HepG2 (cell line): ENCODE results near the gene BORCS5. TPM values are rescaled to one million over a fixed set of nuclear protein-coding genes. Genes with fewer than 3 reads are reported as not detected.
A peak's percentile ranks its signal among the peaks of the same experiment; 100 is the strongest.

ENCODE experiments used
- ATAC-seq: fragments of 200-7000 bp; cut with Tn5 transposase; 3 replicates; pipeline ENCODE4 v1.9.1; 2020; ENCODE audit warnings: mild to moderate bottlenecking, moderate library complexity
- BruUV-seq: library from RNA; stranded (reverse); fragments of 400-500 nt; replicated peaks from 2 replicates; lab custom pipeline; 2021; lab: Mats Ljungman, UMichigan
- CTCF ChIA-PET: fragments of 300-600 bp; formaldehyde crosslinking; extraction: SDS; loops from one replicate; lab custom pipeline; 2021; ENCODE audit warnings: low total read pairs, inconsistent platforms, low intra/inter-chr PET ratio; lab: Yijun Ruan, JAX
- POLR2A ChIA-PET: fragments of 350-600 bp; sonication (Branson Sonifier 250); formaldehyde crosslinking; loops from one replicate; lab custom pipeline; 2020; ENCODE audit warnings: antibody characterized with exemption, inconsistent platforms; lab: Yijun Ruan, JAX
- DNase-seq: peaks from one replicate; pipeline ENCODE4 v3.0.0-alpha.2; 2015; ENCODE audit warnings: low spot score
- FAIRE-seq: peaks from 3 replicates; lab custom pipeline; 2011; peaks lifted over from hg19 to GRCh38; lab: Jason Lieb, UNC
- H2AFZ ChIP-seq: one replicate; pipeline ENCODE4 v1.6.1; 2011; ENCODE audit warnings: low read length, inconsistent platforms
- H3K27ac ChIP-seq: fragments of 300-600 bp; 3 replicates; pipeline ENCODE4 v1.8.0; 2011; ENCODE audit warnings: mixed run types, mild to moderate bottlenecking, mixed read lengths, low read length, inconsistent platforms; ENCODE audit not compliant: insufficient read depth; ENCODE audit errors: extremely low read length
- H3K27me3 ChIP-seq, 2 experiments: fragments of 200-600 bp in 1 of 2; 2 replicates in 1 of 2; 3 replicates in 1 of 2; pipeline versions ENCODE4 v1.6.0 to v1.8.0; 2011; ENCODE audit warnings: low read length in 2 of 2, mild to moderate bottlenecking in 2 of 2, moderate library complexity in 2 of 2, inconsistent platforms in 1 of 2; ENCODE audit not compliant: insufficient read depth in 2 of 2, control insufficient read depth in 1 of 2
- H3K36me3 ChIP-seq, 2 experiments: fragments of 200-600 bp in 1 of 2; replicated peaks in 1 of 2; 2 replicates in 1 of 2; 3 replicates in 1 of 2; pipeline versions ENCODE4 v1.5.1 to v1.8.0; 2011; ENCODE audit warnings: low read length in 2 of 2, inconsistent platforms in 1 of 2; ENCODE audit not compliant: insufficient read depth in 2 of 2, control insufficient read depth in 1 of 2
- H3K4me1 ChIP-seq: 2 replicates; pipeline ENCODE4 v1.5.1; 2012; ENCODE audit warnings: low read length, inconsistent platforms; ENCODE audit not compliant: insufficient read depth
- H3K4me2 ChIP-seq: 2 replicates; pipeline ENCODE4 v1.6.0; 2011; ENCODE audit warnings: low read depth, low read length, inconsistent platforms
- H3K4me3 ChIP-seq, 3 experiments: fragments of 200-600 bp in 1 of 3; sonication (generic), shearing (Covaris generic) in 1 of 3; replicated peaks in 1 of 3; 2 replicates each; pipeline ENCODE4 v1.5.1; 2011 to 2016; ENCODE audit warnings: low read length in 3 of 3, inconsistent platforms in 2 of 3, low read depth in 2 of 3, mild to moderate bottlenecking in 2 of 3, control low read depth in 1 of 3, mixed read lengths in 1 of 3; ENCODE audit not compliant: insufficient read depth in 1 of 3
- H3K79me2 ChIP-seq: one replicate; pipeline ENCODE4 v1.6.1; 2011; ENCODE audit warnings: low read length, inconsistent platforms; ENCODE audit not compliant: insufficient read depth
- H3K9ac ChIP-seq: 2 replicates; pipeline ENCODE4 v1.6.0; 2011; ENCODE audit warnings: mild to moderate bottlenecking, low read depth, low read length, inconsistent platforms; ENCODE audit not compliant: insufficient read depth
- H3K9me3 ChIP-seq: 2 replicates; pipeline ENCODE4 v1.5.1; 2012; ENCODE audit warnings: mild to moderate bottlenecking, low read length
- H4K20me1 ChIP-seq: 2 replicates; pipeline ENCODE4 v1.6.0; 2011; ENCODE audit warnings: inconsistent platforms, mild to moderate bottlenecking, low read length, moderate library complexity; ENCODE audit not compliant: insufficient read depth
- ASH2L ChIP-seq: fragments of 300-600, 200-600 bp; sonication (generic); IDR thresholded peaks from 2 replicates; pipeline ENCODE4 v1.7.0; 2017; ENCODE audit warnings: low read depth, mild to moderate bottlenecking, moderate library complexity, mixed read lengths, low read length; ENCODE audit not compliant: insufficient read length
- CBX2 ChIP-seq, 2 experiments: fragments of 200-600 bp in 1 of 2; sonication (generic); formaldehyde crosslinking in 1 of 2; IDR thresholded peaks; 2 replicates each; pipeline versions ENCODE4 v1.7.0 to v1.8.1; 2018 to 2022; ENCODE audit warnings: low read depth in 2 of 2, low read length in 1 of 2, mild to moderate bottlenecking in 1 of 2, missing genetic modification reagents in 1 of 2
- EEA1 ChIP-seq: sonication (generic); formaldehyde crosslinking; IDR thresholded peaks from 2 replicates; pipeline ENCODE4 v1.5.1; 2020; ENCODE audit warnings: mild to moderate bottlenecking, missing genetic modification reagents, borderline replicate concordance
- FOXK1 ChIP-seq: sonication (generic); formaldehyde crosslinking; IDR thresholded peaks from 2 replicates; pipeline ENCODE4 v1.4.0; 2020; ENCODE audit warnings: low read depth, missing genetic modification reagents, borderline replicate concordance
- FOXK2 ChIP-seq: fragments of 450-650 bp; IDR thresholded peaks from 2 replicates; pipeline ENCODE4 v1.6.1; 2016
- HNRNPLL ChIP-seq: fragments of 200-400 bp; formaldehyde crosslinking; IDR thresholded peaks from 2 replicates; pipeline ENCODE4 v1.6.1; 2017; ENCODE audit warnings: mild to moderate bottlenecking, low read depth, low read length; ENCODE audit not compliant: poor library complexity, severe bottlenecking
- IKZF5 ChIP-seq: IDR thresholded peaks from 2 replicates; pipeline ENCODE4 v1.6.1; 2018; ENCODE audit warnings: missing genetic modification reagents, mild to moderate bottlenecking, missing compliant biosample characterization
- MED1 ChIP-seq: sonication (generic); formaldehyde crosslinking; IDR thresholded peaks from 2 replicates; pipeline ENCODE4 v1.4.0; 2020; ENCODE audit warnings: missing genetic modification reagents
- MNT ChIP-seq: fragments of 450-650 bp; IDR thresholded peaks from 2 replicates; pipeline ENCODE4 v1.6.1; 2016
- NKX3-1 ChIP-seq: sonication (generic); formaldehyde crosslinking; IDR thresholded peaks from 2 replicates; pipeline ENCODE4 v1.5.0; 2020; ENCODE audit warnings: missing genetic modification reagents
- PRDM10 ChIP-seq: sonication (generic); formaldehyde crosslinking; IDR thresholded peaks from 2 replicates; pipeline ENCODE4 v1.4.0; 2020; ENCODE audit warnings: low read depth, missing genetic modification reagents
- RXRA ChIP-seq: sonication (generic); formaldehyde crosslinking; IDR thresholded peaks from 2 replicates; pipeline ENCODE4 v1.5.1; 2020; ENCODE audit warnings: missing genetic modification reagents
- SSRP1 ChIP-seq: IDR thresholded peaks from 2 replicates; pipeline ENCODE4 v1.6.1; 2016; ENCODE audit warnings: control low read depth
- ZNF343 ChIP-seq: sonication (generic); formaldehyde crosslinking; IDR thresholded peaks from 2 replicates; pipeline ENCODE4 v1.4.0; 2020; ENCODE audit warnings: mild to moderate bottlenecking, missing genetic modification reagents
- ZNF513 ChIP-seq: sonication (generic); formaldehyde crosslinking; conservative IDR thresholded peaks from 2 replicates; pipeline ENCODE4 v1.5.0; 2020; ENCODE audit warnings: missing genetic modification reagents
- ZNF569 ChIP-seq: sonication (generic); formaldehyde crosslinking; IDR thresholded peaks from 2 replicates; pipeline ENCODE4 v1.5.0; 2020; ENCODE audit warnings: mild to moderate bottlenecking, missing genetic modification reagents, moderate library complexity, borderline replicate concordance
- WGBS: methylation state at CpG from one replicate; pipeline ENCODE4 v1.1.6; 2017; ENCODE audit warnings: low lambda C conversion rate; 5-methylcytosine and 5-hydroxymethylcytosine counted together
- in situ Hi-C: cut with HindIII; loops from 2 replicates; pipeline ENCODE4 v1.10.0; 2017; ENCODE audit warnings: low pct_unique_long_range_greater_than_20kb; ENCODE audit not compliant: extremely low pct_ligation_motif_present
- intact Hi-C: fragments of 100-400 bp; cut with micrococcal nuclease; formaldehyde crosslinking; loops from one replicate; pipeline ENCODE4 v1.10.0; 2022; ENCODE audit not compliant: unreplicated experiment
- polyA plus RNA-seq, 8 experiments: library from polyadenylated mRNA; depleted of rRNA in 3 of 8; stranded (reverse) in 7 of 8; unstranded in 1 of 8; fragments of >200 nt; fragmentation: Illumina TruSeq in 4 of 8; extraction: Trizol in 4 of 8; gene quantifications; 2 replicates each; pipeline versions ENCODE4 v1.2.1 to v1.2.3, GENCODE V29; 2011 to 2016; ENCODE audit warnings: low read depth in 4 of 8, missing spikeins in 1 of 8, mixed read lengths in 1 of 8; ENCODE audit not compliant: insufficient read depth in 1 of 8
- total RNA-seq, 5 experiments: library from RNA; depleted of rRNA; stranded (reverse); fragments of >200 nt; fragmentation: Illumina TruSeq; extraction: Trizol; gene quantifications; 2 replicates each; pipeline ENCODE4 v1.2.3, GENCODE V29; 2016; ENCODE audit warnings: low read depth in 1 of 5

BORCS5 gene
- total and polyA plus RNA-seq, 2 of the 13 experiments (the other 11 are each of a cell fraction or from before 2014, with no cell fraction given): 3.9 to 4.7 TPM

GRCh38 chr12:12357719-12358461 lies 1.0 kb downstream of the BORCS5 start:
- Histone ChIP-seq H3K9ac (peak overlapping the region; percentile 84), H3K4me2 (peak overlapping the region; percentile 81), H3K9me3 (no peaks in the 10 kb centered on the region), H3K4me1 (peaks cover 44% of the 10 kb centered on the region), H3K79me2 (peaks cover 16% of the 10 kb centered on the region), H3K27me3 (no peaks in the 10 kb centered on the region), H3K36me3 (no peaks in the 10 kb centered on the region), H4K20me1 (no peaks in the 10 kb centered on the region), H2AFZ (peak overlapping the region; percentile 77), H3K27ac (peak overlapping the region; percentile 84), H3K4me3 (peak overlapping the region; percentile 83 to 93 (median 83))
- in situ Hi-C loops: no loop called here
- ChIA-PET CTCF (no interaction called here), POLR2A (interaction anchor here (0.7 to 3.6 kb wide), 18 partner anchors 8 to 589 kb away, joined by 3 to 21 read pairs (median 4); partner anchors contain the start of genes CREBL2, DUSP16, LRP6 and MANSC1)
- no peak; the same call in 2 of the 3 replicates for ATAC-seq
- intact Hi-C loops: no loop called here
- no peak for DNase-seq
- 2% methylated on average over 10 of the region's 10 CpGs for WGBS
- FAIRE-seq: peak; percentile 37
- TSS peak; percentile 67 for BruUV-seq
- TF ChIP-seq ZNF343 (CRISPR knock-in tag): no peak
- no peak for TF ChIP-seq MNT
- no peak for TF ChIP-seq IKZF5 (CRISPR knock-in tag)
- TF ChIP-seq SSRP1 (CRISPR knock-in tag): no peak
- TF ChIP-seq FOXK2: no peak
- TF ChIP-seq ZNF569 (CRISPR knock-in tag): no peak
- no peak for TF ChIP-seq FOXK1 (CRISPR knock-in tag)
- no peak for TF ChIP-seq CBX2 (IDR thresholded peaks at IDR 0.05; ENCODE audit: low read depth, low read length)
- no peak for TF ChIP-seq CBX2 (CRISPR knock-in tag; IDR thresholded peaks at IDR 0.05; ENCODE audit: low read depth)
- TF ChIP-seq ASH2L: peak; percentile 5
- no peak for TF ChIP-seq RXRA (CRISPR knock-in tag)
- TF ChIP-seq MED1 (CRISPR knock-in tag): no peak
- TF ChIP-seq NKX3-1 (CRISPR knock-in tag): 0 out of 2 replicates have a peak, but pooled peaks have one; percentile 16
- no peak for TF ChIP-seq ZNF513
- TF ChIP-seq EEA1 (CRISPR knock-in tag): no peak
- no peak for TF ChIP-seq HNRNPLL
- no peak for TF ChIP-seq PRDM10 (CRISPR knock-in tag)
